OCI-LY7 (cell line): ENCODE results near the gene ARHGEF4. TPM values are rescaled to one million over a fixed set of nuclear protein-coding genes. Genes with fewer than 3 reads are reported as not detected.

ENCODE experiments used
- BruUV-seq: library from RNA; stranded (reverse); fragments of 400-500 nt; replicated peaks from 2 replicates; lab custom pipeline; 2021; lab: Mats Ljungman, UMichigan
- CTCF ChIA-PET: fragments of 300-600 bp; sonication (Branson Sonifier 250); formaldehyde crosslinking; loops from one replicate; lab custom pipeline; 2022; ENCODE audit warnings: antibody characterized with exemption; ENCODE audit not compliant: unreplicated experiment; lab: Charles Lee
- POLR2A ChIA-PET: fragments of 300-600 bp; sonication (Branson Sonifier 250); formaldehyde crosslinking; loops from one replicate; lab custom pipeline; 2022; ENCODE audit warnings: antibody characterized with exemption; lab: Charles Lee
- DNase-seq: peaks from one replicate; pipeline ENCODE4 v3.0.0-alpha.2; 2015; ENCODE audit warnings: low spot score
- H2AFZ ChIP-seq: fragments of 200-600 bp; sonication (generic), shearing (Covaris generic); 2 replicates; pipeline ENCODE4 v1.6.1; 2014; ENCODE audit warnings: mild to moderate bottlenecking, antibody characterized with exemption, low read length, moderate library complexity
- H3K27ac ChIP-seq: fragments of 200-600 bp; sonication (generic); 2 replicates; pipeline ENCODE4 v1.5.1; 2014; ENCODE audit warnings: mixed run types, low read depth, mild to moderate bottlenecking, moderate library complexity, low read length, inconsistent platforms; ENCODE audit not compliant: poor library complexity, severe bottlenecking
- H3K36me3 ChIP-seq: fragments of 200-600 bp; sonication (generic); 2 replicates; pipeline ENCODE4 v1.6.1; 2014; ENCODE audit warnings: mild to moderate bottlenecking, antibody characterized with exemption, low read length, moderate library complexity, mixed read lengths; ENCODE audit not compliant: insufficient read depth
- H3K4me1 ChIP-seq: fragments of 200-600 bp; sonication (generic); 2 replicates; pipeline ENCODE4 v1.5.1; 2014; ENCODE audit warnings: mild to moderate bottlenecking, low read length; ENCODE audit not compliant: insufficient read depth, poor library complexity, severe bottlenecking
- H3K4me2 ChIP-seq: fragments of 200-600 bp; sonication (generic); 2 replicates; pipeline ENCODE4 v1.6.1; 2014; ENCODE audit warnings: mild to moderate bottlenecking, low read length
- H3K4me3 ChIP-seq: fragments of 200-600 bp; sonication (generic); 2 replicates; pipeline ENCODE4 v1.5.1; 2014; ENCODE audit warnings: mild to moderate bottlenecking, low read depth, low read length; ENCODE audit not compliant: poor library complexity, severe bottlenecking
- H3K79me2 ChIP-seq: fragments of 200-600 bp; sonication (generic); 2 replicates; pipeline ENCODE4 v1.6.1; 2016; ENCODE audit warnings: low read depth, mild to moderate bottlenecking, low read length, moderate library complexity, mixed read lengths; ENCODE audit not compliant: insufficient read depth
- H3K9me2 ChIP-seq: fragments of 200-600 bp; sonication (generic); 2 replicates; pipeline ENCODE4 v1.6.1; 2016; ENCODE audit warnings: mild to moderate bottlenecking, low read length, mixed read lengths; ENCODE audit not compliant: insufficient read depth
- H3K9me3 ChIP-seq: fragments of 200-600 bp; sonication (generic); 2 replicates; pipeline ENCODE4 v1.6.1; 2014; ENCODE audit warnings: mild to moderate bottlenecking, mixed run types, low read length, mixed read lengths
- H4K20me1 ChIP-seq: fragments of 200-600 bp; sonication (generic); 2 replicates; pipeline ENCODE4 v1.6.1; 2014; ENCODE audit warnings: mild to moderate bottlenecking, antibody characterized with exemption, low read length, moderate library complexity, mixed read lengths; ENCODE audit not compliant: insufficient read depth
- CTCF ChIP-seq: fragments of 200-600 bp; sonication (generic); conservative IDR thresholded peaks from 2 replicates; pipeline ENCODE4 v1.5.1; 2014; ENCODE audit warnings: mild to moderate bottlenecking, antibody characterized with exemption, low read length, moderate library complexity, mixed read lengths
- EZH2phosphoT487 ChIP-seq: fragments of 200-600 bp; sonication (generic); IDR thresholded peaks from 2 replicates; pipeline ENCODE4 v1.6.1; 2018; ENCODE audit warnings: low read depth, borderline replicate concordance, mild to moderate bottlenecking, mixed run types, antibody characterized with exemption, low read length, moderate library complexity, mixed read lengths
- intact Hi-C: fragments of 100-400 bp; cut with micrococcal nuclease; formaldehyde crosslinking; loops from one replicate; pipeline ENCODE4 v1.10.0; 2022; ENCODE audit not compliant: unreplicated experiment
- total RNA-seq, 2 experiments: library from RNA; depleted of rRNA in 1 of 2; stranded (reverse); fragments of >200 nt in 1 of 2; shearing (Covaris generic) in 1 of 2; gene quantifications; 2 replicates each; pipeline ENCODE4 v1.2.3, GENCODE V29; 2014 to 2022

The ARHGEF4 gene
- total RNA-seq, 2 experiments from 2014 or later: 1.1 to 1.7 TPM

- H2AFZ ChIP-seq: no peak overlapping the region
- H3K4me1 ChIP-seq: no peaks in the 10 kb centered on the region
- TF ChIP-seq CTCF (no peak), EZH2phosphoT487 (no peak)
- BruUV-seq: no TSS peak
- ChIA-PET POLR2A (no interaction called here), CTCF (no interaction called here)
- no peaks in the 10 kb centered on the region for H3K9me3 ChIP-seq
- no peaks in the 10 kb centered on the region for H3K9me2 ChIP-seq
- no peaks in the 10 kb centered on the region for H4K20me1 ChIP-seq
- H3K36me3 ChIP-seq: no peaks in the 10 kb centered on the region
- no peak overlapping the region for H3K4me3 ChIP-seq
- intact Hi-C loops: no loop called here
- no peaks in the 10 kb centered on the region for H3K79me2 ChIP-seq
- H3K4me2 ChIP-seq: no peak overlapping the region
- H3K27ac ChIP-seq: no peak overlapping the region
- DNase-seq: no peak
Observed at GRCh38 chr2:130966149-130966774, 129.5 kb downstream of the ARHGEF4 start.

DNA sequence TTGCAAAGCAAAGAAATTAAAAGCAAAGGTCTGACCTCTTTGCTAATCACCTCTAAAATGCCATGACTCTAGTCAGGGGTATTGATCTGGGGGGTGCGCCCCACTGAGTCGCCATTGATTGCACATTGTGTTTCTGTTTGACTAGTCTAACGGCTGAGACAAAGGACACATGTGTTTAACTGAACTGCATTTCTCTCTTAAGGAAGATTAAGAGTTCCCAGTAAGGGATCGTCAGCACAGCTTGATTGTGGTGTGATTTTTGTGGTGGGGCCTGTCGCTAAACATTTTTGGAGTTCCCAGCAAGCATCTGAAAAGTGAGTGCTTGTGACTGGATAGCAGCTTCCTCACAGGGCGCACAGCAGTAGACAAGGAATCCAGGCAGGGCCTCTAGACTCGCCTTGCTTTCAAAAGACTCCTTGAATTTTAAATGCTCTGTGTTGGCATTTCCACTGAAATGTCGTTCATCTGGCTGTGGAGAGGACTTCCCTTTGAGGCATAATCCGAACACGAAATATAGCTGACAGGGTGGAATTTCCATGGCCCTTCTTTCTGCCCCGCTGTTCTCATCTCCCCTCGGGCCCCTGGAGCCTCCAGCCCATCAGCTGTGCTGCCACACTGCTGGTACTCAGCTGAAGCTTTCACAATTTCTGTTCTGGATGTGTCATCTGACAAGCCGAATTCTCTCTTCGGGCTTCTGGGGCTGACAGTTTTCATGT, 130.2 kb downstream of the ARHGEF4 start:
- H3K9me2 ChIP-seq: no peaks in the 10 kb centered on the region
- TF ChIP-seq EZH2phosphoT487: no peak
- no peak for TF ChIP-seq CTCF
- POLR2A ChIA-PET: no interaction called here
- no peak overlapping the region for H3K4me3 ChIP-seq
- H3K4me1 ChIP-seq: no peaks in the 10 kb centered on the region
- no peaks in the 10 kb centered on the region for H4K20me1 ChIP-seq
- H3K9me3 ChIP-seq: no peaks in the 10 kb centered on the region
- no peaks in the 10 kb centered on the region for H3K79me2 ChIP-seq
- no TSS peak for BruUV-seq
- CTCF ChIA-PET: no interaction called here
- no peak overlapping the region for H2AFZ ChIP-seq
- intact Hi-C loops: no loop called here
- DNase-seq: no peak
- no peaks in the 10 kb centered on the region for H3K36me3 ChIP-seq
- H3K27ac ChIP-seq: no peak overlapping the region
- H3K4me2 ChIP-seq: no peak overlapping the region

DNA sequence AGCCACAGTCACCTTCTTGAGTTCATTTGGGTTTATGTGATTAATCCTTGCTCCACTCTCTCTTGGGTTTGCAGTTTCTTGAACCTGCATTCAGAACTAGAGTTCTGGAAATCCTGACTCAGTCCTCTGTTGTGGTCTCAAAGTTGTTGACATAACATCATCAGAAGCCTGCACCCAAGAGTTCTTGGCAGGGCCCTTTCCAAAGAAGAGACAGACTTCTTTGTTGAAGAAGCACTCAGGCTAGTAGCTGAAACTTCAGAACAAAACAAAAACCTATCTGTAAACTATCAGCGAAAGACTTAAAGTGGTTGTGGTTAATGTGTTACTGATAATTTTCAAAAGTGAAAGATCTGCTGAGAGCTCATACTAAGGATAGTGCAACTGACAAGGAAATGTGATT, 135.7 kb downstream of the ARHGEF4 start:
- Histone ChIP-seq H3K4me1 (no peaks in the 10 kb centered on the region), H3K9me3 (no peaks in the 10 kb centered on the region), H3K9me2 (no peaks in the 10 kb centered on the region), H3K27ac (no peak overlapping the region), H3K4me2 (no peak overlapping the region), H3K4me3 (no peak overlapping the region), H2AFZ (no peak overlapping the region), H4K20me1 (no peaks in the 10 kb centered on the region), H3K79me2 (no peaks in the 10 kb centered on the region), H3K36me3 (no peaks in the 10 kb centered on the region)
- POLR2A ChIA-PET: interaction anchor here (0.6 kb wide), 1 partner anchor 30 kb away, joined by 3 read pairs; no protein-coding TSS in a partner anchor
- no peak for TF ChIP-seq EZH2phosphoT487
- TF ChIP-seq CTCF: no peak
- CTCF ChIA-PET: no interaction called here
- DNase-seq: no peak
- intact Hi-C loops: no loop called here
- no TSS peak for BruUV-seq
